GM21447 (cell line): ENCODE measurements around the gene LOXL3.

Experiments used
- ATAC-seq: cut with Tn5 transposase; IDR thresholded peaks from one replicate; pipeline ENCODE4 v1.9.1; 2021; ENCODE audit not compliant: unreplicated experiment

The LOXL3 gene

DNA sequence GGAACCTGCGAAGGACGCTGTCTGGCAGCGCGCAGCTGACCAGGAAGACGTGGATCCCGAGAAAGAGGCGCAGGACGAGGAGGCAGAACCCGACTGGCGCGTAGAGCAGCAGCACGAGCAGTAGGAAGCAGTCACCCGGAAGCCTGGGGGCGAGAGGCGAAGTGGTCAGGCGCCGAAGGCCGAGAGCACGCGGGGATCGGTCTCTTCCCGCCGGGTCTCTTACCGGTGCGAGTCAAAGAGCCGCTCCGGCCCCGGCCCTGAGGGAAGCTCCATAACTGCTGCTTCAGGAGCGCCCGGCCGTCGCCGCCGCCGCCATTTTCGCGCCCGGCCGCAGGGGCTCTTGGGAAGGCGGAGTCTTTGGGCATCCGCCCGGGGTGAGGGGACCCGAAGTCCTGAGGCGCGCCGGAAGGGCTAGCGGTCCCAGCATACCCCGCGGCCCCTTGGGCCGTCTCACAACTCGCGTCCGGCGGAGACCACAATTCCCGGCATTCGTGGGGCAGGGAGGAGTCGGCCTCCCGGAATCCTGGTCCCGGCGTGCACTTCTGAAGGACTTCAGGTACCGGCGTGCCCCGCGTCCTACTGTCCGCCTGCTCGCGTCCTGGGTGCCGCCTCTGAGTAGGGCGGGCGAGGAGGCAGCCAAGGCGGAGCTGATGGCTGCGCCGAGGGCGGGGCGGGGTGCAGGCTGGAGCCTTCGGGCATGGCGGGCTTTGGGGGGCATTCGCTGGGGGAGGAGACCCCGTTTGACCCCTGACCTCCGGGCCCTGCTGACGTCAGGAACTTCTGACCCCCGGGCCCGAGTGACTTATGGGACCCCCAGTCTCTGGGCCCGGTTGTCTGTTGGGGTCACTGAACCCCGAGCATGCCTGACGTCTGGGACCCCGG is 24.1 kb downstream of the LOXL3 start, which contains the start of the genes AUP1 and HTRA2:
TSS of gene AUP1 (minus strand) at position 350 of the 882 bp plus-strand sequence. CDS start at position 273, 77 bp downstream.
TSS of gene HTRA2 (plus strand) at position 577 of the 882 bp plus-strand sequence. CDS start at position 651, 74 bp downstream.
- ATAC-seq = peak; percentile 73

DNA sequence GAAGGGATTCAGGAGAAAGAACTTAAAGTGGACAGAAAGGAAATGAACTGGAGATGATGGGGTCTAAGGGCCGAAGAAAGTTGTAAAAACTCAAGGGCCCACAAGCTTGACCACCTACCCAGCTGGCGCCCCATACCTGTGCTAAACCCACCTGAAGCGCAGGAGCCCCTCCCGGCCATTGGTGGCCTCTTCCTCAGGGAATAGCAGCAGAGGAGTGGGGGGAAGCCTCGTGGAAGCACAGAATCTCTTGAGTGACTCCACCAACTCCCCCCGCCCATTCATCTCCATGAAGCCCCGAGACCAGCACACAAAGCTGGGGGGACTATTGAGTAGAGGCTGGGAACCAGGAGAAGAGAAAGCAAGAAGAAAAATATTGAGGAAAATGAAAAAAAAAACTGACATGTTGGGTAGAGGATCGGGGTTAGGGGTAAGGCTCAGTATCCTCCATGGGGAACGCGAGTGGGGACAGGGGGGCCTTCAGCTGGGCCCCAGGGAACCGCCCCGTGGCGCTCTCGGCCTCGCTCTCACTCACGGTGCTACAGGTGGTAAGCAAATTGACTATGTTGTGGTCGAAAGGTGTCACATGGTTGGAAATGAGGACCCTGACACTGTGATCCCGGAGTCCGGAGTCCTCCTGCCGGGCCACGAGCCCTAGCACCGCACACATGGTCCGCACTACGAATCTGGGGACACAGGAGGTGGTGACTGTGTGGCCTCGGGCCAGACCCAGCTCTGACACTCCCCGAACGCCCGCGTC is 25.0 kb downstream of the LOXL3 start:
- peak; percentile 8 for ATAC-seq

DNA sequence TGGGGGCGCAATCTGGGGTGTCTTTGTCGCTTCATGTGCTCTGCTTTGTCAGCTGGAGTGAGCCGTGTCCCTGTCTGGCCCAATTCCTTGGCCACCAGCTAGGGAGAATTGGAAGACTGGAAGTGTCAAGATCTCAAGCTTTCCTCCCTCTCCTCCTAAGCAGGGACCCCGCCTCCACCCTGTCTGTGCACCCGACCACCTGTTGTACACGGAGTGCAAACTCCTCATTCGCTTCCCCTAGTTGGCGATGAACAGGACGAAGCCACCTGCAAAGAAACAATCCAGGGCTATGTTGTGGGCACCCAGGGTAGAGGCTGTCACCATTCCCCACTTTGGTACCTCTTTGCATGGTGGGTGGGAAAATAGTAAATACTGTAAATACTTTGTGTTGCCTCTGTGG is 26.0 kb downstream of the LOXL3 start:
- ATAC-seq = no peak

DNA sequence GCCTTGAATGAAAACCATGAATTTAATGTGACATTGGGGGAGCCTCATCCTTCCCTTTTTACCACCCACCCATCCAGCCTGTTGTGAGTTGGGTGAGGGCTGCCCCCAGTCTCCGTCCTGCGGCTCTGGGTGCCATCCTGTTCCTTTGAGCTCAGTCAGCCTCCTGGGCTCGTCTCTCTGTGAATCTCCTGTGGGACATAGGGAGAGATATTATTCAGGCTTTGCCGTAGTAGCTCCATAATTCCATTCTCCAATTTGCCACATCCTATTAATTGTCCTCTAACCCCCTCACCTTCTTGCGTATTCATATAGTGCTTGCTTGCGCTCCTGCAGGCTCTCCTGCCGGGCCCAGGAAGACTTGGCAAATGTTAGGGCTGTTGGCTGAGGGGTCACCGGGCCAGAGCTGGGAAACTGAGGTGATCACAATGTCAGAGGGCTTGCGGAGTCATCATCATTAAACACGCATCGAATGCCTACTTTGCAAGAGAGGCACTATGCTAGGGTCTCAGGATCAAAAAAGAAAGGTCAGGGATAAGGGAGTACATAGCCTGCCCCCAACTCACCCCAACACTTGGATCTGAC is 27.0 kb downstream of the LOXL3 start:
- no peak for ATAC-seq

DNA sequence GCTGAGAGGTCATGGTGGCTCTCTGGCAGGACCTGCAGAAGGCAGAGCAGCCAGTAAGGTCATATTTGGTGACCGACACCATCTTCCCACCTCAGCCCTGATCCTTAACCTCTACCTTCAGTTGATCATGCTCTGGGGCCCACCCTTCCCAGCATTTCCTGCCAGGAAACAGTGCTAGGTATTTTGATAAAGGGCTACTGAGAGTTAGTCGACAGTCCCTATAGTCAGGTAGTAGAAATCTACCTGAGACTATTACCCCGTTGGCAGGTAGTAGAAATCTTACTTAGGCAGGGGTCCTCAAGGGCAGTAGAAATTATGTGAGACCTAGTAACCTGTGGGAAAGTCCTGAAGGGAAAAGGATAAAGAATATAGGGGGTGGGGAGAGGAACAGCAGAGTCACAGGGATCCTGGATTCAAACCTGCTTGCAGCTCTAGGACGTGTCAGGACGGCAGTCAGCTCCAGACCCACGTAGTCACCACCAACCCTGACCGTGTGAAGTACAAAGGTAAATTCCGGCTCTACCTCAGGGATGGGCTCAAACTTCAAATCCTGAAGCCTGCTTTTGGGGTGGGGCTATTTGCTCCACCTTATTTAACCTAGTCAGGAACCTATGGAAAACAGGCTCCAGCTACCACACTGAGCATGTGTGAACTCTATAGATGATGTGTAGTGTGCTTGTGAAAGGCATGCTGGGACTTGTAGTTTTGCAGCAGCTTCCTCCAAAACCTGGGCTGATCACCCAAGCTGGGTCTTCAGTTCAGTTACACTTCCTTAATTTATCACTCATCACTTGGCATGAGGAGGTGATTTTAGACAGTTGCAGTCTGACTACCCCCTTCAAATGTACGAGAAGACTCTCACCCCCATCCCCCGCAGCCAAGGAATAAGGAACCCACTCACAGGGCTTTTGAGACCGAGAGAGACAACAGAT is 27.8 kb downstream of the LOXL3 start, which contains the start of gene DQX1:
TSS of gene DQX1 (minus strand) at position 515 of the 932 bp plus-strand sequence. CDS start at position 13, 502 bp downstream.
- no peak for ATAC-seq

DNA sequence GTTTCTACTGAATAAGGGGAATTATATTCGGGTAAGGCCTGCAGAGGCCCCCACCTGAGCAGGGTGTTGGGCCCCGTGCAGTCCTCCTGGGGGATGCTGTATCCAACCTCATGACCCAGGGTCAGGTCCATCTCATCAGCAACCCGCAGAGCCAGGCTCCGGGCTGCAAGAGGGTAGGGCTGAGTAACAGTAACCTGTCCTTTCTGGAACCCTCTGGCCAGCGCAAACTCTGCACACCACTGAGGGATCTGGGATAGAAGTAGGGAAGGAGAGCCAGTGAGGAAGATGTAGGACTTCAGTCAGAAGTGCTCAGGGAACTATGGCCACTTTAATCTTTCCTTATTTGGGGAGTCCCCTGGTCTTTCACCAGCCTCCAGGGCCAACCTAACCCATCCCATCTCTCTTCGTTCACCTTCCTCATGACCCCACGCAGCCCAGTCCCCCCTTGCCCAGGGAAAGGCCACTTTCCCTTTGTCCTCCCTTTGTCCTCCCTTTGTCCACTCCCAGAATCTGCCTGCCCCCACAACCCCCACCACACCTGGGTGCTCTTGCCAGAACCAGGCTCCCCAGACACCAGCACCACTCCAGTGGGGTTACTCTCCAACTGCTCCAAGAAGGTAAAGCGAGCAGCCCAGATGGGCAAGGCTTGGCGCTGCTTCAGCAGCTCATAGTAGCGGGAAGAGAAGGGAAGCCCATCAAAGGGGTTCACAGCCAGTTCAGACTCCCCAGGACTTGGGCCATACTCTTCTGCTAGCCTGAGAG is 28.6 kb downstream of the LOXL3 start:
- ATAC-seq = no peak

DNA sequence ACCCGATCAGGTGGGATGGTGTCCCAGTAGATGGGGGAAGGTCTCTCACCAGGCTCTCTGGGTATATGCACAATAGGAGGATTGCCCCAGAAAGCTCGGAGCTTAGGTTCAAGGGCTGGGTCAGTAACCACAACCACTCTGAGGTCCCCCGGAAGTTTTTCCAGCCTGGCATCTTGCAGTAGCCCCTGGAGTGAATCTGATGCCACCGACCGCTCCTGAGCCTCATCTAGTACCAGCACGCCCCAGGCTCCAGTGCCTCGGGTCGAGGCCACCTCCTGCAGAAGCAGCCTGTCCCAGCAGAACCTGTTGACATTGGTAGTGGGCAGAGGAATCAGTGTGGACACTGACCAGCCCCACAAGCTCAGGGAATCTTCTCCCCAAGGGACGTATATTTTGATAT is 29.7 kb downstream of the LOXL3 start:
- ATAC-seq = no peak

DNA sequence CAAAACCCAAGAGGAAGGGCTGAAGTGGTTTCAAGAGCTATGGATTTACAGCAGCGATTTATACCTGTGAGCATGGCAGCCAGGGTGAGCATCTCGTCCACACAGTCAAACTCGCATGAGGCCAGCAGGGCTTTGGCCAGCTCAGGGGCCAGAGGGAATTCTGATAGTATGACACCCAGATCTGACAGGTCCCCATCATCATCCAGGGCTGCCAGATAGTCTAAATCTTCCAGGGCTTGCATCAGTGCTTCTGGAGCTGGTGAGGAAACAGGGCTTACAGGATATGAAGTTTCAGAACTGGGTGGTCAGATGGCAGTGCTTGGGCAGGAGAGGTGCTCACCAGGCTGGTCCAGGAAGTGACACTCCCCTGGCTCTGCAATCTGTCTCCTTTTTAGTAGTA is 31.2 kb downstream of the LOXL3 start:
- no peak for ATAC-seq

DNA sequence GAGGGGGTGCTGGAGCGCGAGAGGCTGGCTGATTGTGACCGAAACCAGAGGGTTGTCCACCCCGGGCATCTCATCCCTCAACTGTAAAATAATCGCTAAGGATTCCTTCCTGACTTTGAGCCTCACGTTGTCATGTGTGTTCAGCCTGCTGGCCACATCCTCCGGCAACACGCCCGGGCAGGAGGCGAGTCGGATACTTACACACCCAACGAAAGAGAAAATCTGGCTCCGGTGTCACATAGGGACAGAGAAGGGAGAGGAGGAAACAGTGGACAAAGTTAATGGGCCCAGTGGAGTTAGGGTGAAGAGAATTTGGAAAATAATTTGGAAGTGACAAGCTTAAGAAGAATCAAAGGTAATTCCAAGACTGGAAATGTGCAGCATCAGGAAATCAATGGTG is 37.1 kb downstream of the LOXL3 start:
- no peak for ATAC-seq

DNA sequence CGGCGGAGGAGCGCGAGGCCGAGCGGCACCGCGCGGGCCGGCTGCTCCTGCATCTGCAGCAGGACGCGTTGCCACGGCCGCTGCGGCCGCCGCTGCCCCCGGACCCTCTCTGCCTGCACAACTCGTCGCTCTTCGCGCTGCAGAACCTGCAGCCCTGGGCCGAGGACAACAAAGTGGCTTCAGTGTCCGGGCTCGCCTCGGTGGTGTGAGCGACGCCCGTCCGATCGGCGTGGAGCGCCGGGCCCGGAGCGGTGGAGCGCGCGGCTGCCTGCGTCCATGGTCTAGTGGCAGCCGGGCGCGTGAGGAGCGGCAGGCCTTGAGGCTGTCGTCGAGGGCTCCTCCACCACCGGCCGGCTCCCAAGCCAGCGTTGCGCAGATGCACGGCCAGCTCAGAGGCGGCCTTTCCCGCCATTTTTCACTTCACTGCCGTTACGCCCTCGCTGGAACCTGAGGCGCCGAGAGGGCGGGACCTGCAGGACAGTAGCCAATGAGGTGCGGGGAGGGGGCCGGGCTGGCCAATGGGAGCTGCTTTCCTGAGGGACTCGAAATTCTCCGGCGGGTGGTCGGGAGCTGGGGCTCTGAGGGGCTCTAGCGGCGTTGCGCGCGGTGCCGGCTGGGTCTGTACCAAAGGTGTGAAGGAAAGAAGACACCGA is 37.6 kb downstream of the LOXL3 start:
- ATAC-seq = no peak

DNA sequence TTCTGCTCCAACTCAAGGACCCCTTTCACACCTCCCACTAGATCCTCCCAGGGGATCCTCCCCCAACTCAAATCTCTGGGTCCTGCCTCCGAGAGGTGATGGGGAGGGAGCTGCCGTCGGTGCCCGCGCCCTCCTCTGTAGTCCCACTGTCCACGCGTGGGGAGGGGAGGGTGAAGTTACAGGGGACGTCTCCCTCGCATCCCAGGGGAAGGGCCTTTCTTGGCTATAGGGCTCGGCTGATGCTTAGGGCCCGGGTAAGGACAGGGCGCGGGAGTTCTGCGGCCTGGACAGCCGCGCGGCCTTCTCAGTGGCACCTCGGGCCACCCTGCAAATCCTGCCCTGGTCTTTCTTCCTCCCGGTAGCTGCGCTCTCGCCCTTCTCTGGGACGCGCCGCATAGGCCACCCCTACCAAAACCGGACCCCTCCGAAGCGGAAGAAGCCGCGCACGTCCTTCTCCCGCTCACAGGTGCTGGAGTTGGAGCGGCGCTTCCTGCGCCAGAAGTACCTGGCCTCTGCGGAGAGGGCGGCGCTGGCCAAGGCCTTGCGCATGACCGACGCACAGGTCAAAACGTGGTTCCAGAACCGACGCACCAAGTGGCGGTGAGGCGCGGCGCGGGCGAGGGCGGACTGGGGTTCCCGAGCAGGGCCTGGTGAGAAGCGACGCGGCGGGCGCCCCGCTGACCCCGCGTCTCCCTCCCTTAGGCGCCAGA is 38.3 kb downstream of the LOXL3 start:
- no peak for ATAC-seq

DNA sequence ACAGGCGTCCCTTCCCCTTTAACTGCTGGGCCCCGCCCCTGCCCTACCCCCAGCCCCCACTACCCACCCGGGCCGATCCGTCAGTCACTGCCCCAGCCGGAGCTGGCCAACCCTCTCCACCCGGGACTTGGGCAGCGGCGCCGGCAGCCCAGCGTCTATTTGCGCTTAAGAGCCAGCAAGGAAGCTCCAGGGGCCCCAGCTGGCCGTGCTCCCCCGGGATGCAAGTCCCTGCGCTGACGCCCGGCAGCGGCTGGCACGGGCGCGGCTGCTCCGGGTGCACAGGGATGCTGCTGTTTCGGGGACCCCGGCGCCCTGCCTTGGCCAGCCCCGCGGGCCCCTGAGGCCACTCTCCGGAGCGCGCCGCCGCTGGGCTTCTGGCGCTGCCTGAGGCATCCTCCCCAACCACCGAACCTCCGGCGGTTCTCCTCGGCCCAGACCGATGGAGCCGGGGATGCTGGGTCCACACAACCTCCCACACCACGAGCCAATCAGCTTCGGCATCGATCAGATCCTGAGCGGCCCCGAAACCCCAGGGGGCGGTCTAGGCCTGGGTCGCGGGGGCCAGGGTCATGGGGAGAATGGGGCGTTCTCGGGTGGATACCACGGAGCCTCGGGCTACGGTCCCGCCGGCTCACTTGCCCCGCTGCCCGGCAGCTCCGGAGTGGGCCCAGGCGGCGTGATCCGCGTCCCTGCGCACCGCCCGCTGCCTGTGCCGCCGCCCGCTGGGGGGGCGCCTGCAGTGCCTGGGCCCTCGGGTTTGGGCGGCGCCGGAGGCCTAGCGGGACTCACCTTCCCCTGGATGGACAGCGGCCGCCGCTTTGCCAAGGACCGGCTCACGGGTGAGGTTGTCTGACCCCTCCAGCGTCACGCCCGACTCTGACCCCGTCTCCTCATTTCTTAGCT is 39.1 kb downstream of the LOXL3 start, which contains the start of gene TLX2:
TSS of gene TLX2 (plus strand) at position 83 of the 903 bp plus-strand sequence. CDS start at position 440, 357 bp downstream.
- no peak for ATAC-seq

DNA sequence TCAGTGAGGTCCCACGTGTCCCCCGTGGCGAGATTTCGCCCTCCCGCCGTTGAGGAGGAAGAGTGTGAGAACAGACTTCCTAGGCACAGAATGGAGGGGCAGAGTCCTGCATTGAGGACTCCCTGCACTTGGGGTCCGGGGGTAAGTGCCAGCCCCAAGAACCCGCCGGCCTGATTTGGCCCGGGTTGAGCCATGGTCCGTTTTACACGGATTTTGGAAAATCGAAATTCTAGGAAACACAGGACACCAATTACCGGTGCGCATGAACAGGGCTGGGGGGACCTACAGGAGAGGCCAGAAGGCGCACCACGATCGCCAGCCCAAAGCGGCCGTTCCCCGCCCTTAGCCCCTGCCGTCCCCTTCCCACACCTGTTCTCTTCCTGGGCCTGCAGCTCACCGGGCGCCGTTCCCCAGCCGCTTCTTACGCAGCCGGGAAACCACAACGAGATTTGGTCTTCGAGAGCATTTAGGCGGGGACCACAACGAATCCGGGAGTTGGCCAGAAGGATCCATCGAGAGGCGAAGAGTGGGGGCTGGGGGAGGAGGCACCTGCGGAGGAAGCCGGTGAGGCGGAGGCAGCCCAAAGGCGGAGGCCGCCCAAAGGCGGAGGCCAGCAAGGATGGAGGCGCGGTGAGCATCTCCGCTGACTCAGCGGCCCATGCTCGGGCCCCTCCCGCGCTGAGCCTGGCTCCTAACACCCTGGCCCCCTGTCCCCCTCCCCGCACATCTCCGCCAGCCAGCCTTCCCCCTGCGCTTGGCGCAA is 40.0 kb downstream of the LOXL3 start:
- no peak for ATAC-seq

DNA sequence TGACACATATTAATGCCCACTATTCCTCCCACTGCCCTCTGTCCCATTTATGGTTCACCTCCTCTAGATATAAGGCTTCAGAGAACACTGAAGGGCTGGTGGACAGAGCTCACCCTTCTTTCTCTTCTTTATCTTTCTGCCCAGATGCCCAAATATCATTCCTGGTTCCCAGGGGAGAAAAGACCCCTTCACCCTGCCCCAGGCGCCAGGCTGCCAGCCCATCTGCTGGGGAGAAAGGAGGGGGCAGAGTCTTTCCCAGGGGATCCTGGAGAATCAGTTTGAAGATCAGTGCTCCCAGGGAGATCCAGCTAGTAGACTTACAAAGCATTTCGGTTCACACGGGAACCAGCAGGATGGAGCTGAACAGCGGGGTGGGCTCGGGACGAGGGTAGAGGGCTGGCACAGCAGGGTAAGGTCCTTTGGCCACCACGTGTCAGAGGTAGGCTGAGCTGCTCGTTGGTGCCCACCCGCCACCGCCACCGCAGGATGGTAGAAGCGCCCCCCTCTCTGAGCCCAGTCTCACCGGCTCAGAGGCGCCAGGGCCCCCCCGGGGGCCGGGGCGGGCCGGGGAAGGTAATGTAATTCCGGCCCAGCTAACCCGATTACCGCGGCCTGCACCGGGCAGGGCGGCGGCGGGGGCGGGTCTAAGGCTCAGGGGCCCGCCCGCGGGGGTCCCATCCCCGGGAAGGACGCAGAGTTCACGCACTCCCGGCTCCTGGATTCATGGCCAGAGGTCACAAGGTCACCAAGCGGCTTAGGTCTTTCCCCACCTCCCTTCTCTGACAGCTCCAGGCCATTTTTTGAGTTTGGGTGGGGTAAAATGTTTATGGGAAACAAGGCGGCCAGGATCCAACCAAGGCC is 40.8 kb downstream of the LOXL3 start:
- no peak for ATAC-seq

DNA sequence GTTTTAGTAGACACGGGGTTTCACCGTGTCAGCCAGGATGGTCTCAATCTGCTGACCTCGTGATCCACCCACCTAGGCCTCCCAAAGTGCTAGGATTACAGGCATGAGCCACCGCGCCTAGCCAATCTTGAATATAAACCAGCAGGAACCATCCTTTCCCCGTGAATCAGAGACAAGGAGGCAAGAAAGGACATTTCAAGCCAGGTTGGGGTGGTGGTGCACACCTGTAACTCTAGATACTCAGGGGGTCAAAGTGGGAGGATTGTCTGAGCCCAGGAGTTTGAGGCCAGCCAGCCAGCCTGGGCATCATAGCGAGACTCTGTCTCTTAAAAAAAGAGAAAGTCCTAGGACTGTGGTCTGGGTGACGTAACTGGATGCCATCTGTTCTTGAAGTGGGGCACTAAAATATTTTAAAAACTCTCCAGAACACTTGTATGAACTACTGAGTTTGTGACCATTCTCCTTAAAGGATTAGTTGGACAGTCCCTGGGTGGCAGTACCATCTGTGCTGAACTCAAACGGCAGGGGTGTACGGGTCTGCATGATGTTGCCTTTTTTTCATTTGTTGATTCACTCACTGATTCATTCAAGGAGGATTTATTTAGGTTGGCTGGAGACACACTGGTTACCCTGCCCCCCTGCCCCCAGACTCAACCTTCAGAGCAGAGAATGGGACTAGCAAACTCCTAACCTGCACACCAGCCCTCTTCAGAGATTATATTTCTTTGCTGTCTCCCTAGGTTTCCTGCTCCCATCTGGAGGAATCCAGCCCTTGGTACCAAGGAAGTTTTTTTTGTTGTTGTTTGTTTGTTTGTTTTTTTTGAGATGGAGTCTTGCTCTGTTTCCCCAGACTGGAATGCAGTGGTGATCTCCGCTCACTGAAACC is 42.4 kb downstream of the LOXL3 start:
- ATAC-seq = no peak
